MM.1S (cell line): ENCODE results near the gene NOL4L.

Source experiments
- EZH2 ChIP-seq: fragments of 300-600 bp; sonication (generic); optimal IDR thresholded peaks from 2 replicates; pipeline ENCODE3; 2017; ENCODE audit warnings: low read depth, mild to moderate bottlenecking, antibody characterized with exemption, low read length, mixed read lengths
- TF ChIP-seq, protein P1 (sequence below): fragments of 300-600 bp; sonication (generic); IDR thresholded peaks from 2 replicates; pipeline ENCODE4 v1.5.1; 2016; ENCODE audit warnings: antibody characterized with exemption, low read length, mixed read lengths

DNA sequence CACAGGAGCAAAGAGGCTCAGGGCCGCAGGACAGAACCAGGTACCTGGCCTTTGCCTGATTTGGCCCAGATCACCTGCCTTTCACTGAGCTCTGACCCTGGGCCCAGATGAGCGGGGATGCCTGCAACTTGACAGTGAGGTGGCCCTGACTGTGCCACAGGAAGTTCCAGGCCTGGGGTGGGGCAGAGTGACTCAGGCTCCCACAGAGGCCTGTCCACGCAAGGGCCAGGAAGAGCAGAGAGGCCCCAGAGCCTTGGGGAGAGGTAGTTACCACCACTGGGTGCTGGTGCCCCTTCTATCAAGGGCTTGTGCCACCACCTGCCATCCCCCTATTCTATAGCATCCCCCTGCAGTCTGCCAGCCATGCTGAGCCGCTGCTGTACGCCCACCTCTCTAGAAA, 4.1 kb upstream of the NOL4L start:
- TF ChIP-seq, protein P1, sequence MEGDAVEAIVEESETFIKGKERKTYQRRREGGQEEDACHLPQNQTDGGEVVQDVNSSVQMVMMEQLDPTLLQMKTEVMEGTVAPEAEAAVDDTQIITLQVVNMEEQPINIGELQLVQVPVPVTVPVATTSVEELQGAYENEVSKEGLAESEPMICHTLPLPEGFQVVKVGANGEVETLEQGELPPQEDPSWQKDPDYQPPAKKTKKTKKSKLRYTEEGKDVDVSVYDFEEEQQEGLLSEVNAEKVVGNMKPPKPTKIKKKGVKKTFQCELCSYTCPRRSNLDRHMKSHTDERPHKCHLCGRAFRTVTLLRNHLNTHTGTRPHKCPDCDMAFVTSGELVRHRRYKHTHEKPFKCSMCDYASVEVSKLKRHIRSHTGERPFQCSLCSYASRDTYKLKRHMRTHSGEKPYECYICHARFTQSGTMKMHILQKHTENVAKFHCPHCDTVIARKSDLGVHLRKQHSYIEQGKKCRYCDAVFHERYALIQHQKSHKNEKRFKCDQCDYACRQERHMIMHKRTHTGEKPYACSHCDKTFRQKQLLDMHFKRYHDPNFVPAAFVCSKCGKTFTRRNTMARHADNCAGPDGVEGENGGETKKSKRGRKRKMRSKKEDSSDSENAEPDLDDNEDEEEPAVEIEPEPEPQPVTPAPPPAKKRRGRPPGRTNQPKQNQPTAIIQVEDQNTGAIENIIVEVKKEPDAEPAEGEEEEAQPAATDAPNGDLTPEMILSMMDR = no peak
- TF ChIP-seq EZH2 = no peak
